HEK293 (cell line): ENCODE data around the gene DMBX1.

Experiments used
- CTCF ChIA-PET: fragments of 350-600 bp; formaldehyde crosslinking; extraction: SDS; loops from one replicate; lab custom pipeline; 2021; ENCODE audit warnings: antibody characterized with exemption; lab: Yijun Ruan, JAX
- POLR2A ChIA-PET: fragments of 300-600 bp; formaldehyde crosslinking; extraction: SDS; loops from one replicate; lab custom pipeline; 2020; ENCODE audit warnings: antibody characterized with exemption, inconsistent platforms; lab: Yijun Ruan, JAX
- H3K27ac ChIP-seq: fragments of 200-500 bp; sonication (Bioruptor generic); 2 replicates; pipeline ENCODE4 v1.5.1; 2014; ENCODE audit warnings: low read depth, low read length, control low read depth, inconsistent platforms; ENCODE audit errors: extremely low read depth
- H3K36me3 ChIP-seq, 2 experiments: fragments of 200-500 bp in 1 of 2; sonication (Bioruptor generic) in 1 of 2; 1 replicate in 1 of 2; 2 replicates in 1 of 2; pipeline ENCODE4 v1.5.1; 2014 to 2017; ENCODE audit warnings: inconsistent platforms in 2 of 2, low read length in 2 of 2; ENCODE audit not compliant: control insufficient read depth in 2 of 2, insufficient read depth in 1 of 2
- H3K4me1 ChIP-seq: fragments of 200-500 bp; sonication (Bioruptor generic); 2 replicates; pipeline ENCODE4 v1.5.1; 2014; ENCODE audit warnings: mild to moderate bottlenecking, low read length, inconsistent platforms; ENCODE audit not compliant: control insufficient read depth, insufficient read depth
- H3K4me3 ChIP-seq: 2 replicates; pipeline ENCODE4 v1.5.1; 2011; ENCODE audit warnings: low read depth, mild to moderate bottlenecking, control low read depth, low read length, moderate library complexity
- H3K9me3 ChIP-seq: fragments of 200-500 bp; sonication (Bioruptor generic); 2 replicates; pipeline ENCODE4 v1.5.1; 2014; ENCODE audit warnings: low read depth, low read length, inconsistent platforms; ENCODE audit not compliant: control insufficient read depth, insufficient read depth
- EGR2 ChIP-seq: fragments of 450-650 bp; formaldehyde crosslinking; IDR thresholded peaks from 2 replicates; pipeline ENCODE4 v1.5.1; 2016; ENCODE audit warnings: low read depth, missing biosample characterization, missing genetic modification characterization
- KLF1 ChIP-seq: fragments of 450-650 bp; formaldehyde crosslinking; IDR thresholded peaks from 2 replicates; pipeline ENCODE4 v1.5.1; 2016; ENCODE audit warnings: missing biosample characterization, missing genetic modification characterization
- SCRT1 ChIP-seq: fragments of 450-650 bp; formaldehyde crosslinking; IDR thresholded peaks from 2 replicates; pipeline ENCODE4 v1.5.1; 2016; ENCODE audit warnings: missing biosample characterization, missing genetic modification characterization, borderline replicate concordance
- TCF7L2 ChIP-seq: IDR thresholded peaks from 2 replicates; pipeline ENCODE4 v1.6.1; 2011; ENCODE audit warnings: low read depth, mild to moderate bottlenecking, inconsistent platforms, low read length, moderate library complexity, borderline replicate concordance
- ZBTB8A ChIP-seq: fragments of 450-650 bp; formaldehyde crosslinking; IDR thresholded peaks from 2 replicates; pipeline ENCODE4 v1.5.1; 2016; ENCODE audit warnings: missing biosample characterization, missing genetic modification characterization
- ZFHX2 ChIP-seq: fragments of 450-650 bp; formaldehyde crosslinking; conservative IDR thresholded peaks from 2 replicates; pipeline ENCODE4 v1.5.1; 2016; ENCODE audit warnings: missing biosample characterization, missing genetic modification characterization
- ZNF10 ChIP-seq: fragments of 450-650 bp; formaldehyde crosslinking; IDR thresholded peaks from 2 replicates; pipeline ENCODE4 v1.5.1; 2017; ENCODE audit warnings: missing biosample characterization, missing genetic modification characterization
- ZNF302 ChIP-seq: fragments of 450-650 bp; formaldehyde crosslinking; IDR thresholded peaks from 2 replicates; pipeline ENCODE4 v1.5.1; 2016; ENCODE audit warnings: missing biosample characterization, missing genetic modification characterization, low read depth
- ZNF366 ChIP-seq: fragments of 450-650 bp; formaldehyde crosslinking; conservative IDR thresholded peaks from 2 replicates; pipeline ENCODE4 v1.5.1; 2016; ENCODE audit warnings: missing biosample characterization, missing genetic modification characterization
- ZNF416 ChIP-seq: fragments of 450-650 bp; formaldehyde crosslinking; IDR thresholded peaks from 2 replicates; pipeline ENCODE4 v1.5.1; 2016; ENCODE audit warnings: missing biosample characterization, missing genetic modification characterization
- ZNF473 ChIP-seq: fragments of 450-650 bp; formaldehyde crosslinking; IDR thresholded peaks from 2 replicates; pipeline ENCODE4 v1.5.1; 2017; ENCODE audit warnings: missing biosample characterization, missing genetic modification characterization
- TF ChIP-seq, protein P1 (sequence below): fragments of 450-650 bp; formaldehyde crosslinking; IDR thresholded peaks from 2 replicates; pipeline ENCODE4 v1.5.1; 2016; ENCODE audit warnings: missing biosample characterization, missing genetic modification characterization, borderline replicate concordance
- TF ChIP-seq, protein P2 (sequence below): fragments of 450-650 bp; formaldehyde crosslinking; IDR thresholded peaks from 2 replicates; pipeline ENCODE4 v1.5.1; 2016; ENCODE audit warnings: missing biosample characterization, missing genetic modification characterization
- TF ChIP-seq, protein P3 (sequence below): fragments of 450-650 bp; formaldehyde crosslinking; IDR thresholded peaks from 2 replicates; pipeline ENCODE4 v1.5.1; 2017; ENCODE audit warnings: missing biosample characterization, missing genetic modification characterization
- TF ChIP-seq, protein P4 (sequence below): fragments of 450-650 bp; formaldehyde crosslinking; IDR thresholded peaks from 2 replicates; pipeline ENCODE4 v1.5.1; 2016; ENCODE audit warnings: missing biosample characterization, missing genetic modification characterization
- TF ChIP-seq, protein P5 (sequence below): sonication (generic); formaldehyde crosslinking; IDR thresholded peaks from 2 replicates; pipeline ENCODE4 v1.8.1; 2022; ENCODE audit warnings: mild to moderate bottlenecking, moderate library complexity, missing genetic modification reagents
- TF ChIP-seq, protein P6 (sequence below): fragments of 450-650 bp; formaldehyde crosslinking; IDR thresholded peaks from 2 replicates; pipeline ENCODE4 v1.5.1; 2016; ENCODE audit warnings: missing biosample characterization, missing genetic modification characterization

DMBX1 gene

DNA sequence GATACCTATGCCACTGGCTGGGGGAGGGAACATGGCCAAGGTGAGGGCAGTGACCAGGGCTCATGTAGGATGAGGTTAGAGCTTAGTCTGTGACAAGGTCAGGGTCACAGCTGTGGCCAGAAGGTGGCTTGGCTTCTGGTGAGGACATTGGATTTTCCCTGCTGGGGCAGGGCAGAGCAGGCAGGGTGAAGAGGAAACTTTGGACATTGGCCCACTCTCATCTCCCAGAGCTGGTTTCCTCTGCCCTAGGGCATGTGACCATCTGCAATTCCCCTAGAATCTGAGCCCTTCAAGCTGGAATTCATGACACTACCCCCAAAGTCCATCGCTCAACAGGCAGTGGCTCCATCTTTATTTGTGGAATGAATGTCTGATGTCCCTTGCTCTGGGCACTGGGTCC, 5.3 kb downstream of the DMBX1 start (continued):
- TF ChIP-seq, protein P1, sequence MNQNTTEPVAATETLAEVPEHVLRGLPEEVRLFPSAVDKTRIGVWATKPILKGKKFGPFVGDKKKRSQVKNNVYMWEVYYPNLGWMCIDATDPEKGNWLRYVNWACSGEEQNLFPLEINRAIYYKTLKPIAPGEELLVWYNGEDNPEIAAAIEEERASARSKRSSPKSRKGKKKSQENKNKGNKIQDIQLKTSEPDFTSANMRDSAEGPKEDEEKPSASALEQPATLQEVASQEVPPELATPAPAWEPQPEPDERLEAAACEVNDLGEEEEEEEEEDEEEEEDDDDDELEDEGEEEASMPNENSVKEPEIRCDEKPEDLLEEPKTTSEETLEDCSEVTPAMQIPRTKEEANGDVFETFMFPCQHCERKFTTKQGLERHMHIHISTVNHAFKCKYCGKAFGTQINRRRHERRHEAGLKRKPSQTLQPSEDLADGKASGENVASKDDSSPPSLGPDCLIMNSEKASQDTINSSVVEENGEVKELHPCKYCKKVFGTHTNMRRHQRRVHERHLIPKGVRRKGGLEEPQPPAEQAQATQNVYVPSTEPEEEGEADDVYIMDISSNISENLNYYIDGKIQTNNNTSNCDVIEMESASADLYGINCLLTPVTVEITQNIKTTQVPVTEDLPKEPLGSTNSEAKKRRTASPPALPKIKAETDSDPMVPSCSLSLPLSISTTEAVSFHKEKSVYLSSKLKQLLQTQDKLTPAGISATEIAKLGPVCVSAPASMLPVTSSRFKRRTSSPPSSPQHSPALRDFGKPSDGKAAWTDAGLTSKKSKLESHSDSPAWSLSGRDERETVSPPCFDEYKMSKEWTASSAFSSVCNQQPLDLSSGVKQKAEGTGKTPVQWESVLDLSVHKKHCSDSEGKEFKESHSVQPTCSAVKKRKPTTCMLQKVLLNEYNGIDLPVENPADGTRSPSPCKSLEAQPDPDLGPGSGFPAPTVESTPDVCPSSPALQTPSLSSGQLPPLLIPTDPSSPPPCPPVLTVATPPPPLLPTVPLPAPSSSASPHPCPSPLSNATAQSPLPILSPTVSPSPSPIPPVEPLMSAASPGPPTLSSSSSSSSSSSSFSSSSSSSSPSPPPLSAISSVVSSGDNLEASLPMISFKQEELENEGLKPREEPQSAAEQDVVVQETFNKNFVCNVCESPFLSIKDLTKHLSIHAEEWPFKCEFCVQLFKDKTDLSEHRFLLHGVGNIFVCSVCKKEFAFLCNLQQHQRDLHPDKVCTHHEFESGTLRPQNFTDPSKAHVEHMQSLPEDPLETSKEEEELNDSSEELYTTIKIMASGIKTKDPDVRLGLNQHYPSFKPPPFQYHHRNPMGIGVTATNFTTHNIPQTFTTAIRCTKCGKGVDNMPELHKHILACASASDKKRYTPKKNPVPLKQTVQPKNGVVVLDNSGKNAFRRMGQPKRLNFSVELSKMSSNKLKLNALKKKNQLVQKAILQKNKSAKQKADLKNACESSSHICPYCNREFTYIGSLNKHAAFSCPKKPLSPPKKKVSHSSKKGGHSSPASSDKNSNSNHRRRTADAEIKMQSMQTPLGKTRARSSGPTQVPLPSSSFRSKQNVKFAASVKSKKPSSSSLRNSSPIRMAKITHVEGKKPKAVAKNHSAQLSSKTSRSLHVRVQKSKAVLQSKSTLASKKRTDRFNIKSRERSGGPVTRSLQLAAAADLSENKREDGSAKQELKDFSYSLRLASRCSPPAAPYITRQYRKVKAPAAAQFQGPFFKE (tag by site-specific recombination) = no peak
- TF ChIP-seq TCF7L2 = no peak
- TF ChIP-seq, protein P2, sequence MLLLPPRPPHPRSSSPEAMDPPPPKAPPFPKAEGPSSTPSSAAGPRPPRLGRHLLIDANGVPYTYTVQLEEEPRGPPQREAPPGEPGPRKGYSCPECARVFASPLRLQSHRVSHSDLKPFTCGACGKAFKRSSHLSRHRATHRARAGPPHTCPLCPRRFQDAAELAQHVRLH (tag by site-specific recombination) = no peak

DNA sequence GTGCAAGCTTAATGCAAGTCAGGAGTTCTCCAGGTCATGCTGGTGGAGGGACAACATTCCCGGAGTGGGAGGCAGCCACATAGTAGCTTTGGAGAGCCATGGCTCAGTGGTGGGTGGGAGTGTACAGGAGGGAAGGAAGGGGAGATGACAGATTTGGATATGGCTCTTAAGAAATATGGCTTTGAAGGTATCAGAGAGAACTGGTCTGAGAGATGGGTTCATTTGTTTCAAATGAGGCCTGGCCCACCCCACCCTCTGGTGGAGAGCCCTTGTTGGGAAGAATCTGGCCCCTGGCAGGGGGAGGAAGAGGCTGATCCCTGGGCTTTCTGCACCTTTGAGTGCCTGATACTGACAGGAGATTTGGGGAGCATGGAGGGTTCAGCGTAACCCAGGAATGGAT, 6.1 kb downstream of the DMBX1 start:
- ChIA-PET CTCF (interaction anchor here (0.7 to 1.6 kb wide), 3 partner anchors 9 to 49 kb away, joined by 3 to 6 read pairs (median 5); no protein-coding TSS in a partner anchor), POLR2A (no interaction called here)
- Histone ChIP-seq H3K9me3 (no peaks in the 10 kb centered on the region), H3K4me1 (no peaks in the 10 kb centered on the region), H3K4me3 (no peak overlapping the region), H3K36me3 (no peaks in the 10 kb centered on the region), H3K27ac (no peak overlapping the region)
- TF ChIP-seq KLF1 (tag by site-specific recombination) = 0 out of 2 replicates have a peak, but pooled peaks have one; percentile 35
- peak; percentile 51 for TF ChIP-seq EGR2 (tag by site-specific recombination)
- TF ChIP-seq, protein P3, sequence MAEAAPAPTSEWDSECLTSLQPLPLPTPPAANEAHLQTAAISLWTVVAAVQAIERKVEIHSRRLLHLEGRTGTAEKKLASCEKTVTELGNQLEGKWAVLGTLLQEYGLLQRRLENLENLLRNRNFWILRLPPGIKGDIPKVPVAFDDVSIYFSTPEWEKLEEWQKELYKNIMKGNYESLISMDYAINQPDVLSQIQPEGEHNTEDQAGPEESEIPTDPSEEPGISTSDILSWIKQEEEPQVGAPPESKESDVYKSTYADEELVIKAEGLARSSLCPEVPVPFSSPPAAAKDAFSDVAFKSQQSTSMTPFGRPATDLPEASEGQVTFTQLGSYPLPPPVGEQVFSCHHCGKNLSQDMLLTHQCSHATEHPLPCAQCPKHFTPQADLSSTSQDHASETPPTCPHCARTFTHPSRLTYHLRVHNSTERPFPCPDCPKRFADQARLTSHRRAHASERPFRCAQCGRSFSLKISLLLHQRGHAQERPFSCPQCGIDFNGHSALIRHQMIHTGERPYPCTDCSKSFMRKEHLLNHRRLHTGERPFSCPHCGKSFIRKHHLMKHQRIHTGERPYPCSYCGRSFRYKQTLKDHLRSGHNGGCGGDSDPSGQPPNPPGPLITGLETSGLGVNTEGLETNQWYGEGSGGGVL = no peak
- no peak for TF ChIP-seq ZNF302
- TF ChIP-seq ZNF10 (tag by site-specific recombination) = 0 out of 2 replicates have a peak, but pooled peaks have one; percentile 30
- TF ChIP-seq SCRT1 = no peak
- TF ChIP-seq ZFHX2 = peak; percentile 42

DNA sequence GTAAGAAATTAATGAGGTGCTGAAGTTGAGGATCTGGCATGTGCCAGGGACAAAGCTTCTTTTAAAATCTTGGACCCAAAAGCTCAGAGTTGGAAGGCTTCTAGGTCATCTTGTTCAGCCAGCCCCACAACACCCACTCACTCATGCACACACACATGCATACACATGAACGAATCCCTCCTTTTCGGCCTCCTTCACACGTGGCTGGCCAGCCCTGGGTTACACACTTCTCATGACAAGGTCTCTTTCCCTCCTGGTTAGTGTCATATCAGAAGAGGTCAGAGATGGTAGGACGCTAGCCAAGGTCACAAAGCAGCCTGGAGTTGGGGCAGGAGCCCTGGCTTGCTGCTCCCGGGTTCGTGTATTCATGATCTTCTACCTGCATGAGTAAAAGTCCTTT, 6.9 kb downstream of the DMBX1 start:
- Histone ChIP-seq H3K36me3 (no peaks in the 10 kb centered on the region), H3K4me1 (no peaks in the 10 kb centered on the region), H3K27ac (no peak overlapping the region), H3K4me3 (no peak overlapping the region), H3K9me3 (no peaks in the 10 kb centered on the region)
- ChIA-PET POLR2A (no interaction called here), CTCF (no interaction called here)
- TF ChIP-seq, protein P4, sequence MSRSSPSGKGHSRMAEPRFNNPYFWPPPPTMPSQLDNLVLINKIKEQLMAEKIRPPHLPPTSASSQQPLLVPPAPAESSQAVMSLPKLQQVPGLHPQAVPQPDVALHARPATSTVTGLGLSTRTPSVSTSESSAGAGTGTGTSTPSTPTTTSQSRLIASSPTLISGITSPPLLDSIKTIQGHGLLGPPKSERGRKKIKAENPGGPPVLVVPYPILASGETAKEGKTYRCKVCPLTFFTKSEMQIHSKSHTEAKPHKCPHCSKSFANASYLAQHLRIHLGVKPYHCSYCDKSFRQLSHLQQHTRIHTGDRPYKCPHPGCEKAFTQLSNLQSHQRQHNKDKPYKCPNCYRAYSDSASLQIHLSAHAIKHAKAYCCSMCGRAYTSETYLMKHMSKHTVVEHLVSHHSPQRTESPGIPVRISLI (tag by site-specific recombination) = no peak
- TF ChIP-seq ZBTB8A (tag by site-specific recombination) (no peak), ZNF473 (tag by site-specific recombination) (no peak), ZNF366 (tag by site-specific recombination) (no peak), ZNF416 (tag by site-specific recombination) (no peak), ZFHX2 (0 out of 2 replicates have a peak, but pooled peaks have one; percentile 12)
- TF ChIP-seq, protein P5, sequence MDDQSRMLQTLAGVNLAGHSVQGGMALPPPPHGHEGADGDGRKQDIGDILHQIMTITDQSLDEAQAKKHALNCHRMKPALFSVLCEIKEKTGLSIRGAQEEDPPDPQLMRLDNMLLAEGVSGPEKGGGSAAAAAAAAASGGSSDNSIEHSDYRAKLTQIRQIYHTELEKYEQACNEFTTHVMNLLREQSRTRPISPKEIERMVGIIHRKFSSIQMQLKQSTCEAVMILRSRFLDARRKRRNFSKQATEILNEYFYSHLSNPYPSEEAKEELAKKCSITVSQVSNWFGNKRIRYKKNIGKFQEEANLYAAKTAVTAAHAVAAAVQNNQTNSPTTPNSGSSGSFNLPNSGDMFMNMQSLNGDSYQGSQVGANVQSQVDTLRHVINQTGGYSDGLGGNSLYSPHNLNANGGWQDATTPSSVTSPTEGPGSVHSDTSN (CRISPR knock-in tag) = no peak
- TF ChIP-seq, protein P6, sequence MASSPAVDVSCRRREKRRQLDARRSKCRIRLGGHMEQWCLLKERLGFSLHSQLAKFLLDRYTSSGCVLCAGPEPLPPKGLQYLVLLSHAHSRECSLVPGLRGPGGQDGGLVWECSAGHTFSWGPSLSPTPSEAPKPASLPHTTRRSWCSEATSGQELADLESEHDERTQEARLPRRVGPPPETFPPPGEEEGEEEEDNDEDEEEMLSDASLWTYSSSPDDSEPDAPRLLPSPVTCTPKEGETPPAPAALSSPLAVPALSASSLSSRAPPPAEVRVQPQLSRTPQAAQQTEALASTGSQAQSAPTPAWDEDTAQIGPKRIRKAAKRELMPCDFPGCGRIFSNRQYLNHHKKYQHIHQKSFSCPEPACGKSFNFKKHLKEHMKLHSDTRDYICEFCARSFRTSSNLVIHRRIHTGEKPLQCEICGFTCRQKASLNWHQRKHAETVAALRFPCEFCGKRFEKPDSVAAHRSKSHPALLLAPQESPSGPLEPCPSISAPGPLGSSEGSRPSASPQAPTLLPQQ (tag by site-specific recombination) = no peak
